ENCODE data around the gene KCNK7.
A peak's percentile ranks its signal among the peaks of the same experiment; 100 is the strongest.

KCNK7 gene

DNA sequence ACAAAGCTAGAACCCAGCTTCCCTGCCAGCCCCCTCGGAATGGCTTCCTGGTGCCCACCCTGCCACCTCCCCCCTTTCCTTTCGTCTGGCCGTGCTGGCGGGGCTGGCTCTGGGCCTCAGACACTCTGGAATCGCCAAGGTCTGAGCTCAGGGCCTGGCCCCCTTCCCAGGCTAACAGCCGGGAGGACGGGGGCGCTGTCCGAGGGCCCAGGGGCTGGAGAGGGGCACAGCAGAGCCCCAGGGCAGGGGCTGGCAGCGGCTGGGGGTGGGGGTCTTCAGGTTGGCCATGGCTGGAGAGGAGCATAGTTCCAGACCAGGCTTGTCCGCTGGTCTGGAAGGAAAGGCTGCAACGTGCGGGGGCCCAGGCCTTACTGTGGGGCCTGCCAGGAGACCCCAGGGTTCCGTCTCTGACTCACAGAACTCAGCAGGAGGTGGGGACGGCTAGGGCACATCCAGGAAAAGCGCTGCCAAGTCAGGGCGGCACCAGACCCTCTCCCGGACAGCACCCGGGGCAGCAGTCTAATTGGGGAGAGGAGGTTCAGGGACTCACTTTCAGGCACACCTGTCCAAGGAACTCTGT lies 36.6 kb downstream of the KCNK7 start:
- no peaks in the 10 kb centered on the region for H3K36me3 ChIP-seq (ENCODE audit: control insufficient read depth, insufficient read depth, low read length)
- H3K27ac ChIP-seq (ENCODE audit: low read depth, low read length, severe bottlenecking), result peak overlapping the region; percentile 67
- WGBS, 2 experiments (ENCODE audit: insufficient coverage in 2 of 2), result 68 to 69% methylated on average over 9 to 19 of the region's 19 CpGs
- H3K9me3 ChIP-seq (ENCODE audit: control insufficient read depth, low read length), result no peaks in the 10 kb centered on the region
- peaks cover 53% of the 10 kb centered on the region for H3K4me1 ChIP-seq (ENCODE audit: control insufficient read depth, insufficient read depth, low read length, poor library complexity, severe bottlenecking)
- peak overlapping the region; percentile 44 for H3K4me3 ChIP-seq (ENCODE audit: extremely low read depth, insufficient read depth, low read length, poor library complexity, severe bottlenecking)

DNA sequence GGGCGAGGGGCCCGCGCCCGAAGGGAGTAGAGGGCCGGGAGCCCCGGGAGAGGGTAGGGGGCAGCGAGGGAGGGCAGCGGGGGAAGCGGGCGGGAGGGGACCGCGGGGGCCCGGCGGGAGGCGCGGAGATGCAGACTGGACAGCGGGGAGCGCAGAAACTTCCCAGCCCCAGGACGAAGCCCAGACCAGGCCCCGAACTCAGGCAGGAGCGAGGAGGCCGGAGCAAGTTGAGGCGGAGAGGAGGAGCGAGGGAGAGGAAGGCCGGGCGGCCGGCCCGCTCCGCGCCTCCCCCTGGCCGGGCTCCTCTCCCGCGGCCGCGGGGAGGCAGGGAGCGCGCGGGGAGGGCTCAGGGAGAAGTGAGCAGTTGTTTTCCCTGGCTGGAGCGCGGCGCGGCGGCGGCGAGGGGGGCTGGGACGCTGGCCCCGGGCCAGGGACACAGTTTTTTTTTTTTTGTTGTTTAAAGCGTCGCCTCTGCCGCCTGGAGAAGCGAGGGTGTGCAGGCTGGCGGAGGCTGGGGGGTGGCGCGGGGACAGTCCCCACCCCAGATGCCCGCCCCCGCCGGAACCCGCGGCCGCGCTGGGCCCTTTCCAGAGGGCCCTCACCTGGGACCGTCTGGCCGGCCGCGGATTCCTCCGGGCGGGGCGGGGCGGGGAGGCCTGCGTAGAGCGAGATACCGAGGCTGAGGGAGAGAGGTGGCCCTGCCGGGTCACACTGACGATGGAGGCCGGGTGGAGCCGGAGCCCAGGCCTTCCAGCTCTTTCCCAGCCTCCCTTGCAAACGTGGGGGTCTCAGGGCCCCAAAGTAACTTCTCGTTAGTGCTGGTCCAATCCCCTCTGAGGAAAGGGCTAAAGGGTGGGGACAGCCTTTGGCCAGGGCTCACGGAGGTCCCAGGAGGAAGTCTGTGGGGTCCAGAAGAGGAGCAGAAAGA lies 37.3 kb downstream of the KCNK7 start, which contains the start of gene LTBP3:
LTBP3 (minus strand) TSS at position 358 of the 928 bp plus-strand sequence. CDS start 400 bp downstream, outside the sequence.
- WGBS, 2 experiments (ENCODE audit: insufficient coverage in 2 of 2), result 1 to 2% methylated on average over 35 to 36 of the region's 79 CpGs
- Histone ChIP-seq H3K9me3 (ENCODE audit: control insufficient read depth, low read length) (no peaks in the 10 kb centered on the region), H3K36me3 (ENCODE audit: control insufficient read depth, insufficient read depth, low read length) (no peaks in the 10 kb centered on the region), H3K4me3 (ENCODE audit: extremely low read depth, insufficient read depth, low read length, poor library complexity, severe bottlenecking) (peak within 1 kb of the TSS; percentile 44), H3K4me1 (ENCODE audit: control insufficient read depth, insufficient read depth, low read length, poor library complexity, severe bottlenecking) (peaks cover 59% of the 10 kb centered on the region), H3K27ac (ENCODE audit: low read depth, low read length, severe bottlenecking) (peak within 1 kb of the TSS; percentile 67)

DNA sequence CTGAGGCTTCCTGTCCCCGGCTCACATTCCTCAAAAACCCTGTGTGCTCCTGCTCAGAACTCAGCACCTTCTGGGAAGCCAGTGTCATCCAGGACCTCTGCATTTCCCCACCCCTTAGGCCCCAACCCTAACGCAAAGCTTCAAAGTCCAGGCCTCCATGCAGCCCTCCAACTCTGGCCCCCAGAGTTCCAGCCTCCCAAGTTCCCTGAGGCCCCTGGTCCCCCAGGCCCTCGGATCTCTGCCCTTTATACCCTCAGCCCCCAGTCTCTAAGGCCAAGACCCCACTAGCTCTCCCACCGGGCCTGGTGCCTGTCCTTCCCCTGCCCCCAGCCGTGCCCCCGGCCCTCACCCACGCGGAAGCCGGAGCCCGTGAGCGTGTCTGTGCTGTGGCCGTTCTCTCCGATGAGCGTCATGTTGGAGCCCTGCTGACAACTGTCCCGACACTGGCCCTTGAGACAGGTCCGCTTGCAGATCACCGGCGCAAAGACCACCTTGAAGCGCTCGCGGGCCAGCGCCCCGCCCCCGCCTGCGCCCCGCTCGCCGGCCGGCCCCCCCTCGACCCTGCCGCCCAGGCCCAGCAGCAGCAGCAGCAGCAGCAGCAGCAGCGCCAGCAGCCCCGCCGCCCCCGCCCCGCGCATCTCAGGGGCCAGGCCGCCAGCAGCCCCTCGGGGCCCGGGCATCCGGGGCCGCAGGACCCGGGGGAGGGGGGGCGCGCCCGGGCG lies 38.2 kb downstream of the KCNK7 start:
- Histone ChIP-seq H3K9me3 (ENCODE audit: control insufficient read depth, low read length) (no peaks in the 10 kb centered on the region), H3K27ac (ENCODE audit: low read depth, low read length, severe bottlenecking) (peak overlapping the region; percentile 10), H3K4me1 (ENCODE audit: control insufficient read depth, insufficient read depth, low read length, poor library complexity, severe bottlenecking) (peaks cover 59% of the 10 kb centered on the region), H3K4me3 (ENCODE audit: extremely low read depth, insufficient read depth, low read length, poor library complexity, severe bottlenecking) (peak overlapping the region; percentile 44), H3K36me3 (ENCODE audit: control insufficient read depth, insufficient read depth, low read length) (no peaks in the 10 kb centered on the region)
- 9 to 18% methylated on average over 25 to 35 of the region's 47 CpGs for WGBS, 2 experiments (ENCODE audit: insufficient coverage in 2 of 2)

DNA sequence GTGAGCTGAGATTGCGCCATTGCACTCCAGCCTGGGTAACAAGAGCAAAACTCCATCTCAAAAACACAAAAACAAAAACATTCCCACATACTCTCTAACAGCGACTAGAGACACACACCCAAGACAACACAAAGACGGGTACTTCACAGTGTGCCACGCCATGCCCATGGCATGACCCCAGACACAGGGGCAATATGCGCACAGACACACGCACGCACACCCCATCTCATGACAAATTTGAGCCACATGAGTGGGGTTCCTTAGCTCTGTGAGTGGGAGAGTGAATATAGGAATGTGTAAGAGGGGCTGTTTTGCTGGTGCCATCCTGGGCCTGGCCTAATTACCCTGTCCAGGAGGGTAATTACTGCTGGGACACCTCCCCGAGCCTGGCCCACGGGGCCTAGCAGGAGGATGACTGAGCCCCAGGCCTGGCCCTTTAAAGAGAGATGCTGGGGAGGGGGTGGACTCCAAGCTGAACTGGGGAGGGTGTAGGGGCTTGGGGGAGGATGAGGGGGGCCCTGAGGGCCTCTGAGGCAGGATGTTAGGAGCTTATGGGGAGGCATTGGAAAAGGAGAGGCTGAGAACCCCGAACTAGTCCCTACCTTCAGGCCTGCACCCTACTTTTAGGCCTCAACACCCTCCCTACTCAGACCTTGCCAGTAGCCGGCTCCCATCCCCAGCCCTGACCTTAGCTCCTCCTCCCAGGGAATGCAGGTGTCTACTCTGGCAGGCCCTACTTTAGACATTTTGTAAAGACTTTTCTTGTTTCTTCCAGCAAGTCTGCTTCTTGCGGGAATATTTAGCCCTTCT lies 38.9 kb downstream of the KCNK7 start:
- H3K36me3 ChIP-seq (ENCODE audit: control insufficient read depth, insufficient read depth, low read length), result no peaks in the 10 kb centered on the region
- peaks cover 59% of the 10 kb centered on the region for H3K4me1 ChIP-seq (ENCODE audit: control insufficient read depth, insufficient read depth, low read length, poor library complexity, severe bottlenecking)
- H3K27ac ChIP-seq (ENCODE audit: low read depth, low read length, severe bottlenecking), result no peak overlapping the region
- WGBS, 2 experiments (ENCODE audit: insufficient coverage in 2 of 2), result 88 to 92% methylated on average over 11 of the region's 12 CpGs
- H3K4me3 ChIP-seq (ENCODE audit: extremely low read depth, insufficient read depth, low read length, poor library complexity, severe bottlenecking), result peak overlapping the region; percentile 24
- H3K9me3 ChIP-seq (ENCODE audit: control insufficient read depth, low read length), result no peaks in the 10 kb centered on the region

DNA sequence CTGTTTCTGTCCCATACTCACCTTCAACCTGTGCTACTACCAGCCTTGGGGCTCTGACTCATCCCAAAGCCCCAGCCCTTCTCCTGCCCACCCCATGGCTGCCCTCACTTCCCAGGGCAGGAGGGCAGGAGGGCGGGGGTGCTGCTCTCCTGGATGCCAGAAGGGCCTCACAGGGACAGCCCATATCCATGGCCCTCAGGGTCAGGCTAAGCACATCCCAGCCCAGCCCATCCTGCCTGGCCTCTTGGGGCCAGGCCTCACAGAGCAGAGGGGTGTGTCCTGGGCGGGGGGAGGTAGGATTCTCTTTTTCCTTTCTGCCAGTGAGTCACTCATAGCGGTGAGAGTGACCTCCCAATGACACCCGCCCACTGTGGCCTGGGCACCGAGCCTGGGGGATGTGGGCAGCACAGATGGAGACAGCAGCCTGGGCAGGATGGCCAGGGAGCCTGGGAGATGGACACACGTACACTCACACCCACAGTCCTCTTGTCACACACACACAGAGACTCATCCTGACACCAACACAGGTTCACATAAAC lies 39.8 kb downstream of the KCNK7 start:
- Histone ChIP-seq H3K4me3 (ENCODE audit: extremely low read depth, insufficient read depth, low read length, poor library complexity, severe bottlenecking) (no peak overlapping the region), H3K4me1 (ENCODE audit: control insufficient read depth, insufficient read depth, low read length, poor library complexity, severe bottlenecking) (peaks cover 50% of the 10 kb centered on the region)
- WGBS, 2 experiments (ENCODE audit: insufficient coverage in 2 of 2), result 71 to 90% methylated on average over 3 to 4 of the region's 6 CpGs

DNA sequence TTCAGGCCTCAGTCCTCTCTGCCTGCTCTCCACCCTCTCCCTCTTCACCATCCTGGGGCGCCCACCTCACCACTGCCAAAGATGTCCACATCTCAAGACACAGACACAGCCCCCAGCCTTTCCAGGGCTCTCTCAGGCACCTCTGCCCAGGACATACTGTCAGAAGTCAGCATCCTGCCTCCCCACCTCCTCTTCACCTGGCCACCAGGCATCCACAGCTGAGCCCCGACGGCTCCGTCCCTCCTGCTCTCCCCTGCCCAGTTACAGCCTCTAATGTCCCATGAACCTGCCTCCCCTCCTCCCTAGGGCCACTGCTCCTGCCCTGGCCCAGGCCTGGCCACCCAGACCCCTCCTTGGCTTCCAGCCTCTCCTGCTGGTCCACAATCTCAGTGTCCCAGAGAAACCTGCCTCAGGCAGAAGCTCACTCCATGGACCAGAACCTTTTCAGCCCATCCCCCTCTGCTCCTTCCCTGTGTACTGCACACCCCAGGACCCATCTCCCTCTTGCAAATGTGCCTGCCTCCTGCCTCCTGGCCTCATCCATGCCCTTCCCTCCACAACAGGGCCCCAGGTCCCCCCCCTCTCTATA lies 40.7 kb downstream of the KCNK7 start:
- Histone ChIP-seq H3K9me3 (ENCODE audit: control insufficient read depth, low read length) (no peaks in the 10 kb centered on the region), H3K36me3 (ENCODE audit: control insufficient read depth, insufficient read depth, low read length) (no peaks in the 10 kb centered on the region), H3K4me3 (ENCODE audit: extremely low read depth, insufficient read depth, low read length, poor library complexity, severe bottlenecking) (no peak overlapping the region), H3K27ac (ENCODE audit: low read depth, low read length, severe bottlenecking) (no peak overlapping the region), H3K4me1 (ENCODE audit: control insufficient read depth, insufficient read depth, low read length, poor library complexity, severe bottlenecking) (peaks cover 42% of the 10 kb centered on the region)
- WGBS, 2 experiments (ENCODE audit: insufficient coverage in 2 of 2), result 84 to 98% methylated on average over 4 of the region's 4 CpGs

More for the DNA sequence above, 39.8 kb downstream of the KCNK7 start:
- Histone ChIP-seq H3K27ac (ENCODE audit: low read depth, low read length, severe bottlenecking) (no peak overlapping the region), H3K36me3 (ENCODE audit: control insufficient read depth, insufficient read depth, low read length) (no peaks in the 10 kb centered on the region), H3K9me3 (ENCODE audit: control insufficient read depth, low read length) (no peaks in the 10 kb centered on the region)

DNA sequence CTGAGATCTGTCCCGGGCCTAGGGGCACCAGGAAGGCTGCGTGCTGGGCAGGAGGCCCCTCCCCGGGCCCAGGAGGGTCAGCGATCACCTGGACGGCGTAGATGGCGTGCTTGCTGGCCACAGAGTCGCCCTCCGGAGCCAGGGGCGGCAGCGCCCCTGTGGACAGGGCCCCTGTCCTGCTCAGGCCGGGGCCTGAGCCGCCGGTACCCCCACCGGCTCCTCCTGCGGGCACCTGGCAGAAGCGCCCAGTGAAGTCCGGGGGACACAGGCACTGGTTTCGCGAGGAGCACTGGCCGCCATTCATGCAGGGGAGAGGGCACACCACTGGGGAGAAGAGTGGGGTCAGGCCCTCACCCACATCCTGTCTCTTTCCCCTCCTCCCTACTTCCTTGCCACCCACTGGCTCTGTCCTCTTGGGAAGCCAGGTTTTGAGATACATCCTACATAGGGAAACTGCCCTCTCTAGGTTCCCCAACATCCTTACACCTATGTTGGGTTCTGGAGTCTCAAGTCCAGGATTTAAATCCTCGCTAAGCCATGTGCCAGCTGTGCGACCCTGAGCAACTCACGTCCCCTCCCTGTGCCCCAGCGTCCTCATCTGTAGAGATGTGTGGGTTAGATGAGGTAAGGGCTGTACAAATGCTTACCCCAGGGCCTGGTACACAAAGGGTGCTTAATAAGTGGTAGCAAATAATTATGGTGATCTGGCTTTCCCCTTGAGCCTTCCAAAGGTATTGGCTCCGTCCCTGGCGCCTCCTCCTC lies 41.4 kb downstream of the KCNK7 start:
- Histone ChIP-seq H3K4me1 (ENCODE audit: control insufficient read depth, insufficient read depth, low read length, poor library complexity, severe bottlenecking) (peaks cover 35% of the 10 kb centered on the region), H3K4me3 (ENCODE audit: extremely low read depth, insufficient read depth, low read length, poor library complexity, severe bottlenecking) (no peak overlapping the region)

DNA sequence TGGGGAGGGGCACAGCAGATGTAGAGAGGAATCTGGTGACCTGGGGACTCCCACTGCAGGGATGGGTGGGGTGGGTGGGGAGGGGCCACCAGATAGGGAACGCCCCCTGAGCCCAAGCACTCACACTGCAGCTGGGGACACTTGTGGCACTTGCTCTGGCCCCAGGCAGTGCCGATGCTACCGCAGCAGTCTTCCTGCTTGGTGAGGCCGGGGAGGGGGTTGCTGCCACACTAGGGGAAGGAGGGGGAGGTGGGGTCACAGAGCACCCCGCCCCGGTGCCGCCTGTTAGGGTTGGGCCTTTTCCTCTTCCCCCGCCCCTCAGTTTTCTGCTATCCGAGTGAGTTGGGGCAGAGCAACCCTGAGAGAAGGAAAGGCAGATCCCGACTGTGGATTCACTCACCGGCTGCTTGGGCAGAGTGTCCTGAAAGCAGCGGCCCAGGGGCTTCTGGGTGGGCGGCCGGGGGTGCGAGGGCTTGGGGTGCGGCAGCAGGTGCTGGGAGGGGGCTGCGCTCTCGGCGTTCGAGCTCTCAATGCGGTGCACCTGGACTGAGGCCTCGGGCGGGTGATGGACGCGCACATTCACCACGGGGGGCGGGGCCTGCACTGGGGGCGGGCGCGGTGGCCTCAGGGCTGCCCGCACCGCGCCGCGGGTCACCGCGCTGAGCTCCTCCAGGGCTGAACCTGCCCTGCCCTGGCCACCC lies 42.1 kb downstream of the KCNK7 start:
- no peaks in the 10 kb centered on the region for H3K36me3 ChIP-seq (ENCODE audit: control insufficient read depth, insufficient read depth, low read length)
- 23 to 37% methylated on average over 29 to 31 of the region's 37 CpGs for WGBS, 2 experiments (ENCODE audit: insufficient coverage in 2 of 2)
- H3K9me3 ChIP-seq (ENCODE audit: control insufficient read depth, low read length), result no peaks in the 10 kb centered on the region
- no peak overlapping the region for H3K27ac ChIP-seq (ENCODE audit: low read depth, low read length, severe bottlenecking)
- H3K4me3 ChIP-seq (ENCODE audit: extremely low read depth, insufficient read depth, low read length, poor library complexity, severe bottlenecking), result no peak overlapping the region
- H3K4me1 ChIP-seq (ENCODE audit: control insufficient read depth, insufficient read depth, low read length, poor library complexity, severe bottlenecking), result peaks cover 28% of the 10 kb centered on the region

More for the DNA sequence above, 41.4 kb downstream of the KCNK7 start:
- Histone ChIP-seq H3K27ac (ENCODE audit: low read depth, low read length, severe bottlenecking) (no peak overlapping the region), H3K9me3 (ENCODE audit: control insufficient read depth, low read length) (no peaks in the 10 kb centered on the region), H3K36me3 (ENCODE audit: control insufficient read depth, insufficient read depth, low read length) (no peaks in the 10 kb centered on the region)
- WGBS, 2 experiments (ENCODE audit: insufficient coverage in 2 of 2), result 87 to 90% methylated on average over 20 to 22 of the region's 27 CpGs
